ENCODE data around the gene TENT5A.

Gene TENT5A

GRCh38 chr6:81797591-81797990 lies 45.1 kb upstream of the TENT5A start:
- TF ChIP-seq POLR2AphosphoS5 (IDR thresholded peaks at IDR 0.05; ENCODE audit: low read depth, low read length) (no peak), TAF1 (IDR thresholded peaks at IDR 0.05; ENCODE audit: borderline replicate concordance, insufficient read depth, low read length) (no peak), SIN3A (IDR thresholded peaks at IDR 0.05; ENCODE audit: borderline replicate concordance, insufficient read depth, low read length) (no peak), FOXP2 (optimal IDR thresholded peaks at IDR 0.05; ENCODE audit: borderline replicate concordance, extremely low read depth, extremely low read length, insufficient read depth) (no peak), REST (IDR thresholded peaks at IDR 0.05; ENCODE audit: insufficient read depth in 1 of 2, low read depth in 2 of 2, low read length in 2 of 2) (no peak)

DNA sequence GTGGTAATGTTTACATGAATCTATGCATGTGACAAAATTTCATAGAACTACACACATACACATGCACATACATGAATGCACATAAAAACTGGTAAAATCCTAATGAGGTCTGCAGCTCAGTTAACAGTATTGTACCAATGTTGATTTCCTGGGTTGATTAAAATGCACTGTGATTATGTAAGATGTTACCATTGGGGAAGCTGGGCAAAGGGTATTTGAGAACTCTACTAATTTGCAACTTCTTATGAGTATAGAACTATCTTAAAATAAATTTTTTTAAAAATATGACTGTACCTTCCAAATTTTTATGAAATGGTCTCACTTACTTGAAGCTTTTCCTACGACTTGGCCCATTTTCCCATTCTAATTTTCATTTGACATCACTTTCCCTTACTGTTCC lies 43.4 kb upstream of the TENT5A start:
- TF ChIP-seq SIN3A (IDR thresholded peaks at IDR 0.05; ENCODE audit: borderline replicate concordance, insufficient read depth, low read length): no peak
- TF ChIP-seq REST (IDR thresholded peaks at IDR 0.05; ENCODE audit: insufficient read depth in 1 of 2, low read depth in 2 of 2, low read length in 2 of 2): no peak
- TF ChIP-seq TAF1 (IDR thresholded peaks at IDR 0.05; ENCODE audit: borderline replicate concordance, insufficient read depth, low read length): no peak
- TF ChIP-seq POLR2AphosphoS5 (IDR thresholded peaks at IDR 0.05; ENCODE audit: low read depth, low read length): no peak
- no peak for TF ChIP-seq FOXP2 (optimal IDR thresholded peaks at IDR 0.05; ENCODE audit: borderline replicate concordance, extremely low read depth, extremely low read length, insufficient read depth)

- no peak for TF ChIP-seq SIN3A (IDR thresholded peaks at IDR 0.05; ENCODE audit: borderline replicate concordance, insufficient read depth, low read length)
- TF ChIP-seq REST (IDR thresholded peaks at IDR 0.05; ENCODE audit: insufficient read depth in 1 of 2, low read depth in 2 of 2, low read length in 2 of 2): no peak
- TF ChIP-seq TAF1 (IDR thresholded peaks at IDR 0.05; ENCODE audit: borderline replicate concordance, insufficient read depth, low read length): no peak
- no peak for TF ChIP-seq FOXP2 (optimal IDR thresholded peaks at IDR 0.05; ENCODE audit: borderline replicate concordance, extremely low read depth, extremely low read length, insufficient read depth)
- TF ChIP-seq POLR2AphosphoS5 (IDR thresholded peaks at IDR 0.05; ENCODE audit: low read depth, low read length): no peak
Measured at GRCh38 chr6:81793821-81794475, 41.5 kb upstream of the TENT5A start.

DNA sequence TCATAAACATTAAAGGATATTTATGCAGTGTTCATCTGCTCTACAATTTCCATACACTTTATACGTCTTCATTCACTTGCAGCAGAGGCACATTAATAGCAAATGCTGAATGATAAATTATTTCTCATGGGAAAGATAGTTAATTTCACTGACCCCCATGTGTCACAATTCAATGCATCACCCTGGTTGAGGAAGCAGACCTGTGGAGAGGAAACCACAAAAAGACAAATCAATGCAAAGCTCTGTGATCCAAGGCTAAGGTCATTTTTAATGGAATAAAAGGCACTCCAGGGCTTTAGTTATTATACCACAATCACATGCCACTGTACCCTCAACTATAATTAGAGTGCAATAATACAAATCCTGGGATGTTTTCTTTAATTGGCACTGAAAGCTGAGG lies 40.3 kb upstream of the TENT5A start:
- TF ChIP-seq FOXP2 (optimal IDR thresholded peaks at IDR 0.05; ENCODE audit: borderline replicate concordance, extremely low read depth, extremely low read length, insufficient read depth): no peak
- TF ChIP-seq REST (IDR thresholded peaks at IDR 0.05; ENCODE audit: insufficient read depth in 1 of 2, low read depth in 2 of 2, low read length in 2 of 2): no peak
- no peak for TF ChIP-seq SIN3A (IDR thresholded peaks at IDR 0.05; ENCODE audit: borderline replicate concordance, insufficient read depth, low read length)
- no peak for TF ChIP-seq POLR2AphosphoS5 (IDR thresholded peaks at IDR 0.05; ENCODE audit: low read depth, low read length)
- TF ChIP-seq TAF1 (IDR thresholded peaks at IDR 0.05; ENCODE audit: borderline replicate concordance, insufficient read depth, low read length): no peak

Measured in PFSK-1 (cell line).